ENCODE data around the gene PWP2. TPM values are rescaled to one million over a fixed set of nuclear protein-coding genes. Genes with fewer than 3 reads are reported as not detected.
"Not testable (repeated sequence)": the region's sequence is repeated elsewhere in the genome, so short reads cannot be mapped to it uniquely, and the experiment has no call there.

PWP2 gene
- total RNA-seq, 2 donors from 2014 or later: 40.4 to 42.0 TPM

DNA sequence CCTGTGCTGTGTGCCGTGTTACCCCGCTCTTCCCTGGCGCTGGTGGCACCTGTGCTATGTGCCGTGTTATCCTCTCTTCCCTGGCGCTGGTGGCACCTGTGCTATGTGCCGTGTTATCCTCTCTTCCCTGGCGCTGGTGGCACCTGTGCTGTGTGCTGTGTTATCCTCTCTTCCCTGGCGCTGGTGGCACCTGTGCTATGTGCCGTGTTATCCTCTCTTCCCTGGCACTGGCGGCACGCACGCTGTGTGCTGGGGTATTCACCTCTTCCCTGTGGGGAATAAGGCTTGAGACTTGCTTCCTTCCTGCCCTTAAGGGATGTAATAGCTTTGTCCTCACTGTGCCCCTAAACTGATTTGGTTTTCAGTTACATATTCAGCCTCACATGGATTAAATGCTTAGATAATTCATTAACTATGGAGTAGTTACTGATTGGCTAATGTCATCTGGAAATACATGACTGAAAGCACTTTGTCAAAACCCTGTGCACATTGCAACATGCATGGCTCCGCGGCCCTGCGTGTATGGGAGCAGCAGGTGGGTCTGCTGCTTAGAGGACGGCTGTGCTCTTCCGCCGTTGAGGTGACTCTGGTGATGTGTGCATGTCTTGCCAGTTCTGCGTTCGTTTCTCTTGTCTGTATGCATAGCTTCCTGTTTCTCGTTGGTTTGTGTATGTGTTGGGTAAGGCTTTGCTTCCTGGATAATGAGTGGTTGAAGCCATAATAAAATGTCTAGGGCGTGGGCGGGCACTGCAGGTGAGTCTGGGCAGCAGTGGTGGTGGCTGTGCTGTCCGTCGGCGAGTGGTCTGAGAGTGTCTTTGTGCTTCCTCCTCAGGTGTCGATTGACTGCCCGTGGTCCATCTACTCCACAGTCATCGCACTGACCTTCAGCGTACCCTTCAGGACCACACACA lies 17.9 kb upstream of the PWP2 start:
- H3K4me3 Mint-ChIP-seq: peak overlapping the region; percentile 65
- H3K27ac Mint-ChIP-seq: peak overlapping the region; percentile 94
- H3K4me1 Mint-ChIP-seq: peaks cover 44% of the 10 kb centered on the region
- no peaks in the 10 kb centered on the region for H3K27me3 Mint-ChIP-seq
- ATAC-seq (replicated peaks): peak; percentile 76
- H3K36me3 Mint-ChIP-seq (ENCODE audit: low read depth): peaks cover 100% of the 10 kb centered on the region
- no peaks in the 10 kb centered on the region for H3K9me3 Mint-ChIP-seq

DNA sequence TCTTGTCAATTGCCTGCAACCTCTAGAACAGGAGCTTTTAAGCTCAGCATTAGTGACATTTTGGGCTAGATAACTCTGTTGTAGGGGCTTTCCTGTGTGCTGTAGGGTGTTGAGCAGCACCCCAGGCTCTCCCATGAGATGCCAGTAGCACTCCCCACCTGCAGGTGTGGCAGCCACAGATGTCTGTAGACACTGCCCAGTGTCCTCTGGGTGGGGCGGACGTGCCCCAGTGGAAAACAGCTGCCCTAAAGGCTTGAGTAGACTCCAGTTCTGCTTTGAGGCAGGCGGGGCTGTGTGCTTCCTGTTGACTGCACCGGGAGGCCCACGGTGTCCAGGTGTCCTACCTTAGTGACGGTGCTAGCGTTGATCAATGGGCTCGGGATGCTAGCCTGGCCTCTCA lies 16.9 kb upstream of the PWP2 start:
- H3K4me3 Mint-ChIP-seq: peak overlapping the region; percentile 65

GRCh38 chr21:44092211-44092610 lies 15.0 kb upstream of the PWP2 start:
- no peak for ATAC-seq (replicated peaks)
- no peaks in the 10 kb centered on the region for H3K27me3 Mint-ChIP-seq
- no peak overlapping the region for H3K27ac Mint-ChIP-seq
- H3K4me1 Mint-ChIP-seq: peaks cover 21% of the 10 kb centered on the region
- H3K36me3 Mint-ChIP-seq (ENCODE audit: low read depth): peaks cover 82% of the 10 kb centered on the region
- H3K9me3 Mint-ChIP-seq: no peaks in the 10 kb centered on the region
- no peak overlapping the region for H3K4me3 Mint-ChIP-seq

More for the DNA sequence above, 16.9 kb upstream of the PWP2 start:
- no peak for ATAC-seq (replicated peaks)
- H3K27ac Mint-ChIP-seq: peak overlapping the region; percentile 94
- no peaks in the 10 kb centered on the region for H3K27me3 Mint-ChIP-seq
- H3K36me3 Mint-ChIP-seq (ENCODE audit: low read depth): peaks cover 97% of the 10 kb centered on the region
- peaks cover 34% of the 10 kb centered on the region for H3K4me1 Mint-ChIP-seq
- H3K9me3 Mint-ChIP-seq: no peaks in the 10 kb centered on the region

GRCh38 chr21:44093761-44094160 lies 13.4 kb upstream of the PWP2 start:
- peaks cover 13% of the 10 kb centered on the region for H3K4me1 Mint-ChIP-seq
- H3K36me3 Mint-ChIP-seq (ENCODE audit: low read depth): peaks cover 67% of the 10 kb centered on the region
- no peak for ATAC-seq (replicated peaks)
- no peaks in the 10 kb centered on the region for H3K27me3 Mint-ChIP-seq
- H3K9me3 Mint-ChIP-seq: no peaks in the 10 kb centered on the region
- no peak overlapping the region for H3K4me3 Mint-ChIP-seq
- H3K27ac Mint-ChIP-seq: no peak overlapping the region

GRCh38 chr21:44094832-44095231 lies 12.4 kb upstream of the PWP2 start:
- ATAC-seq (replicated peaks): no peak
- Mint-ChIP-seq H3K4me3 (no peak overlapping the region), H3K9me3 (no peaks in the 10 kb centered on the region), H3K27ac (no peak overlapping the region), H3K36me3 (ENCODE audit: low read depth) (peaks cover 56% of the 10 kb centered on the region), H3K4me1 (peaks cover 3% of the 10 kb centered on the region), H3K27me3 (no peaks in the 10 kb centered on the region)

DNA sequence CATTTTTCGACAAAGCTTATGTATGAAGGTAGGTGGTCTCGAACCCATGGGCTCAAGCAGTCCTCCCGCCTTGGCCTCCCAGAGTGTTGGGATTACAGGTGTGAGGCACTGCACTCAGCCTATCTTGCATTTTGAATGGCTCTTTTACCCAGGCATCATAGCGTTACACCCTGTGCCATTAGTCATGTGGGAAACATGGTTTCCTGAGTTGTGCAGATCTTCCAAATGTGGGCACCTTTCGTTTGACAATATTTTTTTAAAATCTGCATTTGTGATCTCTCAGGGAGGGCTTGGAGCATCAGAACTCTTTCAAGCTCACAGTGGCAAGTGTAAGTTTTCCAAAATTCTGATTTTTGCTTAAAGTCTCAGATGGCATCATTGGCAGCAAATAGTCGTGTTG lies 8.7 kb upstream of the PWP2 start:
- not testable (repeated sequence) for H3K4me1 Mint-ChIP-seq; H3K9me3 Mint-ChIP-seq; H3K4me3 Mint-ChIP-seq; ATAC-seq (replicated peaks); H3K27me3 Mint-ChIP-seq; H3K27ac Mint-ChIP-seq
- H3K36me3 Mint-ChIP-seq (ENCODE audit: low read depth): peaks cover 19% of the 10 kb centered on the region

GRCh38 chr21:44098964-44099363 lies 8.2 kb upstream of the PWP2 start:
- H3K9me3 Mint-ChIP-seq; H3K27ac Mint-ChIP-seq; ATAC-seq (replicated peaks): not testable (repeated sequence)

DNA sequence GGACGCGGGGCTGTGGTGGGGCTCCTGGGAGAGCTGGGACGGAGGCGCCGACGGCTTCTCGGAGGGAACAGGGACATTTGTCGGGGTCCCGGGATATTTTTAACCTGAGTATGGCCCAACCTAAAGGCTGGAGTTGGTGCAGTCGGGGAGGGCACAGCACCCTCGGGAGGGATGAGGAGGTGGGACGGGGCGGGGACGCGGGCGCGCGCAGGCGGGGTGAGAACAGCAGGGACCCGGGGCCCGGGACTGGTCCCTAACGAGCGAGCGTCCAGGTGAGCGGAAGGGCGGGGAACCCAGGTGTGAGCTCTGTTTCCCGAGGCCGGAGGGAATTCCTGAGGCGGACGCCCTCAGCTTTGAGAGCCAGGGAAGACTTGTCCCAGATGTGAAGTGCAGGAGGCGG lies 390 bp downstream of the PWP2 start:
- not testable (repeated sequence) for H3K9me3 Mint-ChIP-seq; H3K27ac Mint-ChIP-seq; H3K36me3 Mint-ChIP-seq (ENCODE audit: low read depth); H3K27me3 Mint-ChIP-seq; H3K4me1 Mint-ChIP-seq; H3K4me3 Mint-ChIP-seq
- ATAC-seq (replicated peaks): peak; percentile 51

More at GRCh38 chr21:44098964-44099363, 8.2 kb upstream of the PWP2 start:
- H3K4me1 Mint-ChIP-seq, H3K4me3 Mint-ChIP-seq, H3K27me3 Mint-ChIP-seq: not testable (repeated sequence)
- H3K36me3 Mint-ChIP-seq (ENCODE audit: low read depth): peaks cover 15% of the 10 kb centered on the region

DNA sequence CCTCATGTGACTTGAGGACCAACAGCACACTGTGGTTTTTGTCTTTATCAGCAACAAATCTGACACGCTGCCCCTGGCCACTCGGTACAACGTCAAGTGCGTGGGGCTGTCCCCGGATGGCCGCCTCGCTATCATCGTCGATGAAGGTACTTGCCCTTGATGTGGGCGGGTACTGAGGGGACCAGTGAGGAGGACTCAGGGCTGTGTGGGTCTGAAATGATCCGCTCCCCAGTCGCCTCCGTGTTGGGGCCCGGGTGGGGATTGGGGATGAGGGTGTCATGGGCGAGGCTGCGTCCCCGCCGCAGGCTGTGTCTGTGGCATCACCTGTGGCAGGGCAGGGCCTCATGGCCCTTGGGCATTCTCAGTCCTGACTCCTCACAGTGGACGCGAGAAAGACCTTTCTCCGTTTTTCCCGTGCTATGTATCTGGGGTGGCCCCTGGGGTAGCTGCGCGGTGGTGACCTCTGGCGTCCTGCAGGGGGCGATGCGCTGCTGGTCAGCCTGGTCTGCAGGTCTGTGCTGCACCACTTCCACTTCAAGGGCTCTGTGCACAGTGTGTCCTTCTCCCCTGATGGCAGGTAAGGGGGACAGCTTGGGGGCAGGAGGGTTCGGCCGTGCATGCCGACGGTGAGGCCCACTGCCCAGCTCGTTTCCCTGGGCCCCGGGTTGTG lies 6.6 kb downstream of the PWP2 start:
- ATAC-seq (replicated peaks): peak; percentile 62
- H3K27ac Mint-ChIP-seq; H3K36me3 Mint-ChIP-seq (ENCODE audit: low read depth); H3K27me3 Mint-ChIP-seq; H3K4me1 Mint-ChIP-seq; H3K4me3 Mint-ChIP-seq; H3K9me3 Mint-ChIP-seq: not testable (repeated sequence)

- not testable (repeated sequence) for H3K4me1 Mint-ChIP-seq; H3K27me3 Mint-ChIP-seq; H3K9me3 Mint-ChIP-seq; H3K27ac Mint-ChIP-seq; H3K4me3 Mint-ChIP-seq; H3K36me3 Mint-ChIP-seq (ENCODE audit: low read depth); ATAC-seq (replicated peaks)
Measured at GRCh38 chr21:44122131-44122530, 14.9 kb downstream of the PWP2 start.

- H3K9me3 Mint-ChIP-seq; H3K4me3 Mint-ChIP-seq; ATAC-seq (replicated peaks); H3K4me1 Mint-ChIP-seq; H3K27me3 Mint-ChIP-seq; H3K27ac Mint-ChIP-seq; H3K36me3 Mint-ChIP-seq (ENCODE audit: low read depth): not testable (repeated sequence)
Measured at GRCh38 chr21:44127827-44128226, 20.6 kb downstream of the PWP2 start.

DNA sequence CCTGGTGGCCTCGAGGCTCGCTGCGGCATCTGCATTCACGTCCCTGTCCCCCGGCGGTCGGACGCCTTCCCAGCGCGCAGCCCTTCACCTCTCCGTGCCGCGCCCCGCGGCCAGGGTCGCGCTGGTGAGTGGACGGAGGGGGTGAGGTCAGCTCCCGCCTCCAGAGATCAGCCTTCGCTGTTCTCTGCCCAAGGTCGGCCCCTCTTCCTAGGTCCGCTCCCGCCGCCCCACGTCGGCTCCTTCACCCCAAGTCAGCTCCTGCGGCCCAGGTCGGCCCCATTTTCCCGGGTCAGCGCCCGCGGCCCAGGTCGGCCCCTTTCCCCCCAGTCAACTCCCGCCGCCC lies 26.5 kb downstream of the PWP2 start:
- H3K27me3 Mint-ChIP-seq; H3K4me1 Mint-ChIP-seq; H3K36me3 Mint-ChIP-seq (ENCODE audit: low read depth); ATAC-seq (replicated peaks); H3K4me3 Mint-ChIP-seq; H3K9me3 Mint-ChIP-seq; H3K27ac Mint-ChIP-seq: not testable (repeated sequence)

DNA sequence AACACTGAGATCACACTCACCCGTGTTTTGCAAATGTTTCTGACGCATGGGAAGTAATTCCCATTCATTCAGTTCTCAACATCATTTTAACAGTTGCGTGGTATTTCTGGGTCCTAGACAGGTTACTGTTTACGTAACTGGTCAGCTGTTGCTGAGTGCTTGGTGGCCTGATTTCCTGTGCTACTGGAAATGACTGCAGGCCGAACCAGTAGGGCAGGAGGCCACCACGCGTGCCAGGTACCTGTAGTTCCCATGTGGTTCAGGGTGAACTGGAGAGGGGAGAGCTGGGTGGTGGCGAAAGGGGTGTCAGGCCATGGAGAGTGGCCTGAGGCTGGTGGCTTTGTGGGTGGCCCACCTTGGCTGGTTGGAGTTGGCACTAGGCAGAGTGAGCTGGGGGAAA lies 27.5 kb downstream of the PWP2 start:
- not testable (repeated sequence) for H3K9me3 Mint-ChIP-seq; H3K4me3 Mint-ChIP-seq; H3K27ac Mint-ChIP-seq; H3K4me1 Mint-ChIP-seq; H3K27me3 Mint-ChIP-seq; H3K36me3 Mint-ChIP-seq (ENCODE audit: low read depth); ATAC-seq (replicated peaks)

- H3K27ac Mint-ChIP-seq; H3K4me1 Mint-ChIP-seq; H3K36me3 Mint-ChIP-seq (ENCODE audit: low read depth); H3K9me3 Mint-ChIP-seq; H3K4me3 Mint-ChIP-seq; H3K27me3 Mint-ChIP-seq: not testable (repeated sequence)
- ATAC-seq (replicated peaks): peak; percentile 64
Measured at GRCh38 chr21:44138039-44138438, 30.8 kb downstream of the PWP2 start.

GRCh38 chr21:44139787-44140551 lies 32.8 kb downstream of the PWP2 start:
- H3K36me3 Mint-ChIP-seq (ENCODE audit: low read depth); H3K27me3 Mint-ChIP-seq; H3K4me1 Mint-ChIP-seq; H3K9me3 Mint-ChIP-seq; H3K27ac Mint-ChIP-seq: not testable (repeated sequence)
- H3K4me3 Mint-ChIP-seq: peak overlapping the region; percentile 48
- peak; percentile 34 for ATAC-seq (replicated peaks)
